GM12873 (cell line): ENCODE measurements around the gene IFNW1.

Experiments
- TF ChIP-seq, protein P1 (sequence below): IDR thresholded peaks from 2 replicates; pipeline ENCODE4 v1.5.1; 2012; ENCODE audit warnings: low read depth, mild to moderate bottlenecking, moderate library complexity, low read length, control low read depth; ENCODE audit not compliant: insufficient read depth; ENCODE audit errors: missing control alignments

The IFNW1 gene

DNA sequence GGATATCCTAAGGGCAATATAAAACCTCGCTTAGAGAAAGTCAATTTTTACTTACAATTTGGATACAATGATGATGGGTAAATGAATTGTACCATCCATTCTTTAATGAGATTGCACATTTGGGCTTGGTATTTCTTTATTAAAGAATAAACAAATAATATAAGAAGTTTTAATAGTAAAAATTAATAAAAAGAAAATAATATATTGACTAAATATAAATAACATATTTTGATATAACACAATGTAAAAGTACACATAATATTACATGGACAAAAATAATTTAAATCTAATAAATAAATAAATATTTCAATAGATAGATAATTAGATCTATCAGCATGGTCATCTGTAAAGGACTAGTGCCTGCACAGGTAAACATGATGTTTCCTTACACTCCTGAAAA, 23.9 kb upstream of the IFNW1 start:
- TF ChIP-seq, protein P1, sequence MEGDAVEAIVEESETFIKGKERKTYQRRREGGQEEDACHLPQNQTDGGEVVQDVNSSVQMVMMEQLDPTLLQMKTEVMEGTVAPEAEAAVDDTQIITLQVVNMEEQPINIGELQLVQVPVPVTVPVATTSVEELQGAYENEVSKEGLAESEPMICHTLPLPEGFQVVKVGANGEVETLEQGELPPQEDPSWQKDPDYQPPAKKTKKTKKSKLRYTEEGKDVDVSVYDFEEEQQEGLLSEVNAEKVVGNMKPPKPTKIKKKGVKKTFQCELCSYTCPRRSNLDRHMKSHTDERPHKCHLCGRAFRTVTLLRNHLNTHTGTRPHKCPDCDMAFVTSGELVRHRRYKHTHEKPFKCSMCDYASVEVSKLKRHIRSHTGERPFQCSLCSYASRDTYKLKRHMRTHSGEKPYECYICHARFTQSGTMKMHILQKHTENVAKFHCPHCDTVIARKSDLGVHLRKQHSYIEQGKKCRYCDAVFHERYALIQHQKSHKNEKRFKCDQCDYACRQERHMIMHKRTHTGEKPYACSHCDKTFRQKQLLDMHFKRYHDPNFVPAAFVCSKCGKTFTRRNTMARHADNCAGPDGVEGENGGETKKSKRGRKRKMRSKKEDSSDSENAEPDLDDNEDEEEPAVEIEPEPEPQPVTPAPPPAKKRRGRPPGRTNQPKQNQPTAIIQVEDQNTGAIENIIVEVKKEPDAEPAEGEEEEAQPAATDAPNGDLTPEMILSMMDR: no peak

DNA sequence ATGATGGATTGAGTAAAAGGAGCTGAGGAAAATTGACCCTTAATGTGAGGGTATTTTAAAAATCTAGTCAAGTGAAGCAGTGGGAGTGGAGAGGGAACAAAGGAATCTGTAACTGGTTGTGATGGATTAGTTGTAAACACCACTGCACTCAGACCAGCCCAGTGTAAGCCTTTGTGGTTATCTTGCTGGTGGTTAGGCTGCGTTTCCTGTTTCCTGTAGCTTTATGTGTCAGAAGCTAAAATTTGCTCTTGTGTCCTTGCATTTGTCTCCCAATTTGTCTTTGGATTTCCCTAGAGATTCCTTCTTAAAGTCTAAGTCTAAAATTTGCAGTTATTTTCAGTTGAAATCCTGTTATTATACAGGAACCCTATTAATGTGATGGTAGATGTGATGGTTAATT, 18.5 kb upstream of the IFNW1 start:
- TF ChIP-seq, protein P1: no peak

DNA sequence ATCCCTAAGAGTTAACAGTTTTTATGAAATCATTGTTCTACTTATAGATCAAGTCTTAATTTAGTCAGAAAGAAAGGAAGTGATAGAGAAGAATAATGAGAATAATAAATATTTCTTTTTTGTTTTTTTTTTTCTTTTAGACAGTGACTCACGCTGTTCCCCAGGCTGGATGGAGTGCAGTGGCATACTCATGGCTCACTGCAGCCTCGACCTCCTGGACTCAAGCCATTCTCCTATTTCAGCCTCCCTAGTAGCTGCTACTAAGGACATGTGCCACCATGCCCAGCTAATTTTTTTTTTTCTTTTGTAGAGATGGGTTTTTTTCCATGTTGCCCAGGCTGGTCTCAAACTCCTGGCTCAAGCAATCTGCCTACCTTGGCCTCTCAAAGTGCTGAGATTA, 13.9 kb upstream of the IFNW1 start:
- TF ChIP-seq, protein P1: no peak

DNA sequence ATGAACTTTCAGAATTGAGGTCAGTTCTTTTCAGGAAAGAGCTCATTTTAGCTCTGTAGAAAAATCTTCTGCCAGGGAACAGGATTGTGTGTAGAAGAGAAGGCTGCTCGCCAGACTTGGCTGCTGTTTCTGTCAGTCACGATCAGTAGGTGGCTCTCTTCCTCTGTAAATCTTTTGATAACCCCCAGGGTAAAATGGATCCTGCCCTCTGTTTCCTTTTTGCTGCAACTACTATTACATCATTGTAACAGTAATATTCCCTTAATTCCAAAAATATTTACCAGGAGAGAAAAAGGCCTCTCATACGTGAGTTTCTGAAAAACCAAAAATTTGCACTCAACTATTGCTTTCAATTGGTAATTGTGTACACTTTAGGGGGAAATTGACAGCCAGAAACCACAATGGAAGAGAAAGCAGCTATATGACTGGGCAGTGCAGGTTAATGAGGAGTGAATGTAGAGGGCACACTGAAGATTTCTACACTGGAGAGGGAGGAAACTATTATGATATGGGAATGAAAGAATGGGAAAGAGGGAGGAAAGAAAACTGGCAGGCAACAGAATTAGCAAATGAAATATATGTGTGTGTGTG, 12.5 kb upstream of the IFNW1 start:
- TF ChIP-seq, protein P1: peak; percentile 55

DNA sequence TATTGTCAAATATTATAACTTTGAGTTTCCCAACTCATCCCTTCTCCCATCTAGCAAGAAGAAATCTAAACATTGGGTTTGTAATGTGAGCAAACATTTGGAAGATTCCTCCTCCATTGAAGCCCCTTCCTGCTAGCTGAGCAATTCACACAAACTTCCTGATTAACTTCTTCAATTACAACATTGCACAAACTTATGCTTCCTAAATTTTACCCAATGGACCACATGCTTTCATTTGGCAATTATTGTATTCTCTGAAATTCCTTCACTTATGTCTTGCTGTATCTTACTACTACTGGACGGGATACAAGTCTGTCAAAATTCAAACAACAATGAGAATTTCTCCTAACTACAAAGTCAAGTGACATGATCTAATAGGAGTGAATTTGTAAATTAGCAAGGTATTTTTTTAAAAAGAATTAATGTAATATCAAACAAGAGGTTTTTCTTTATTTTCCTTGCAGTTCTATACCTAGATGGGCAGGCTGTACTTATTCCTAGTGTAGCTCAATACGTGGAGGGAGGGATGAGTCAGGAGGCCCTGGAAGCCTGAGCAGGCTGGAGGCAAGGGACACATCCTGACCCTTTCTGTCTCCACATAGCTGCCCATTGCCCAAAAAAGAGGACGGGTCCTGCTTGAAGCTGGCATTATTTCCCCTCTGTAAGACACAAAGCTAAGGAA, 11.8 kb upstream of the IFNW1 start:
- TF ChIP-seq, protein P1: no peak

DNA sequence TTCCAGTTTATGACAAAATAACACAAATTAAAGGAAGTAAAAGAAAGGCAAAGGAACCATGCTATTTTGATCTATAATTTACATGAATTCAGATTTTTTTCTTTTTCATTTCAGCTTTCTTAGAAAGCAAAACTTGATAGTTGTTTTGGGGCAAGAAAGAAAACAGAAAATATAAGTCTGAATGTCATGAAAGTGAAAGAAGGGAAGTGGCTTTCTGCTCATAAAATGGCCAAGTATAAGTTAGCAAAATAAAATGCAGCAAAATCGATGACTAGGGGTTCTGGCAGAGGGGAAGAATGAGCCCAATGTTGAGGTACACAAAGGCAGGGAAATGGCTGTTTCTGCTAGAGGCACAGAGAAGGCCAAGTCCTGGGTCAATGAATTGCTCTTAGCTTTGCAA, 3.0 kb upstream of the IFNW1 start:
- TF ChIP-seq, protein P1: no peak

DNA sequence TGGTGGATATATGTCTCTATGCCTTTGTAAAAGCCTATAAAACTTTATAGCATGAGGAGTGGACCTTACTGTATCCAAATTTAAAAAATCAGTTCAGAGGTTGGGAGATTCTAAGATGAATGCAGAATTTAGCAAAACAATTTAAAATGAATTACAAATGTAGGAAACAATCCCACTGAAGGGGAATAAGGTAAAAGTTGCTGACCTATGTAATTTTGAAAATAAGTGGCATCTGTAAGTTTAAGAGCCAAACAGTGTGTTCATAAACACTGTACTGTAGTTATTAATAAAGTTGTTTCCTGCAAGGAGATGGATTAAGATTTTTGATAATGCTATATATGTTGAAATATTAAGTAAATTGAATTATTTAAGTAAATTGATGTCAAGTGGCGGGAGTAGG, 4.6 kb downstream of the IFNW1 start:
- TF ChIP-seq, protein P1: no peak
